IMR-90 (cell line): Measurements from ENCODE around the gene SDC4. TPM values are rescaled to one million over a fixed set of nuclear protein-coding genes. Genes with fewer than 3 reads are reported as not detected.
A peak's percentile ranks its signal among the peaks of the same experiment; 100 is the strongest.

Experiments
- ATAC-seq: fragments of 200-7000 bp; cut with Tn5 transposase; 2 replicates; pipeline ENCODE4 v1.9.1; 2020; ENCODE audit warnings: low read depth, mild to moderate bottlenecking, moderate library complexity
- BruUV-seq: library from RNA; stranded (reverse); fragments of 400-500 nt; replicated peaks from 2 replicates; lab custom pipeline; 2021; lab: Mats Ljungman, UMichigan
- CTCF ChIA-PET: fragments of 300-600 bp; formaldehyde crosslinking; extraction: SDS; loops from one replicate; lab custom pipeline; 2021; ENCODE audit warnings: antibody characterized with exemption; lab: Yijun Ruan, JAX
- POLR2A ChIA-PET: fragments of 300-600 bp; sonication (Branson Sonifier 250); formaldehyde crosslinking; loops from one replicate; lab custom pipeline; 2022; ENCODE audit warnings: antibody characterized with exemption; ENCODE audit not compliant: unreplicated experiment; lab: Charles Lee
- DNase-seq: peaks from one replicate; pipeline ENCODE4 v3.0.0; 2013
- H2AFZ ChIP-seq: replicated peaks from 2 replicates; pipeline ENCODE3; 2013; ENCODE audit warnings: low read length, mild to moderate bottlenecking; ENCODE audit not compliant: poor library complexity
- H2AK5ac ChIP-seq: 2 replicates; pipeline ENCODE4 v1.6.1; 2013; ENCODE audit warnings: low read depth, low read length, inconsistent platforms
- H2AK9ac ChIP-seq: replicated peaks from 2 replicates; pipeline ENCODE3; 2013; ENCODE audit warnings: mild to moderate bottlenecking, low read depth, low read length, moderate library complexity; ENCODE audit not compliant: poor library complexity
- H2BK120ac ChIP-seq: 2 replicates; pipeline ENCODE4 v1.6.1; 2013; ENCODE audit warnings: low read depth, low read length, inconsistent platforms
- H2BK15ac ChIP-seq: 3 replicates; pipeline ENCODE4 v1.6.1; 2013; ENCODE audit warnings: low read depth, low read length, inconsistent platforms
- H2BK20ac ChIP-seq: 2 replicates; pipeline ENCODE4 v1.6.1; 2013; ENCODE audit warnings: low read depth, mild to moderate bottlenecking, inconsistent platforms, low read length, moderate library complexity
- H2BK5ac ChIP-seq: 2 replicates; pipeline ENCODE4 v1.6.1; 2013; ENCODE audit warnings: mild to moderate bottlenecking, low read depth, low read length, inconsistent platforms; ENCODE audit not compliant: poor library complexity, severe bottlenecking
- H3K14ac ChIP-seq: replicated peaks from 2 replicates; pipeline ENCODE4 v1.6.1; 2013; ENCODE audit warnings: low read depth, low read length, inconsistent platforms
- H3K18ac ChIP-seq: 2 replicates; pipeline ENCODE4 v1.6.1; 2013; ENCODE audit warnings: low read depth, low read length, control low read depth
- H3K23ac ChIP-seq: 2 replicates; pipeline ENCODE4 v1.6.1; 2013; ENCODE audit warnings: low read depth, low read length, inconsistent platforms
- H3K27ac ChIP-seq: 2 replicates; pipeline ENCODE4 v1.5.1; 2013; ENCODE audit warnings: mild to moderate bottlenecking, control low read depth, low read length; ENCODE audit not compliant: insufficient read depth
- H3K27me3 ChIP-seq: 2 replicates; pipeline ENCODE4 v1.6.1; 2013; ENCODE audit warnings: low read length; ENCODE audit not compliant: control insufficient read depth, insufficient read depth
- H3K36me3 ChIP-seq: 2 replicates; pipeline ENCODE4 v1.6.1; 2013; ENCODE audit warnings: low read length, mixed read lengths; ENCODE audit not compliant: control insufficient read depth, insufficient read depth
- H3K4ac ChIP-seq: 2 replicates; pipeline ENCODE4 v1.6.1; 2013; ENCODE audit warnings: low read depth, low read length, inconsistent platforms
- H3K4me1 ChIP-seq: 2 replicates; pipeline ENCODE4 v1.6.1; 2013; ENCODE audit warnings: low read length, mixed read lengths; ENCODE audit not compliant: control insufficient read depth, insufficient read depth
- H3K4me2 ChIP-seq: 2 replicates; pipeline ENCODE4 v1.6.1; 2013; ENCODE audit warnings: low read depth, mild to moderate bottlenecking, control low read depth, low read length, moderate library complexity
- H3K4me3 ChIP-seq: 2 replicates; pipeline ENCODE4 v1.5.1; 2013; ENCODE audit warnings: low read depth, mild to moderate bottlenecking, control low read depth, low read length, moderate library complexity; ENCODE audit not compliant: insufficient read depth
- H3K56ac ChIP-seq: 2 replicates; pipeline ENCODE4 v1.6.1; 2013; ENCODE audit warnings: low read length, inconsistent platforms; ENCODE audit not compliant: insufficient read depth; ENCODE audit errors: extremely low read depth
- H3K79me1 ChIP-seq, 2 experiments: 2 replicates each; pipeline ENCODE4 v1.6.1; 2013; ENCODE audit warnings: low read length in 2 of 2, inconsistent platforms in 1 of 2, low read depth in 1 of 2
- H3K9ac ChIP-seq: 2 replicates; pipeline ENCODE4 v1.6.1; 2013; ENCODE audit warnings: low read depth, low read length, control low read depth
- H3K9me1 ChIP-seq: 2 replicates; pipeline ENCODE4 v1.6.1; 2013; ENCODE audit warnings: low read length, inconsistent platforms; ENCODE audit not compliant: insufficient read depth
- H3K9me3 ChIP-seq: 2 replicates; pipeline ENCODE4 v1.6.1; 2013; ENCODE audit warnings: low read length; ENCODE audit not compliant: control insufficient read depth, insufficient read depth
- H4K20me1 ChIP-seq: 2 replicates; pipeline ENCODE4 v1.6.1; 2013; ENCODE audit warnings: low read length, inconsistent platforms; ENCODE audit not compliant: insufficient read depth
- H4K5ac ChIP-seq: 2 replicates; pipeline ENCODE4 v1.6.1; 2013; ENCODE audit warnings: mild to moderate bottlenecking, low read depth, low read length, control low read depth
- H4K8ac ChIP-seq, 2 experiments: 2 replicates each; pipeline ENCODE4 v1.6.1; 2013; ENCODE audit warnings: low read depth in 2 of 2, low read length in 2 of 2, control low read depth in 1 of 2, inconsistent platforms in 1 of 2
- H4K91ac ChIP-seq: 2 replicates; pipeline ENCODE4 v1.6.1; 2013; ENCODE audit warnings: low read depth, low read length, inconsistent platforms; ENCODE audit not compliant: insufficient read depth
- BHLHE40 ChIP-seq: fragments of 150-350 bp; IDR thresholded peaks from 2 replicates; pipeline ENCODE4 v1.6.1; 2016; ENCODE audit warnings: mild to moderate bottlenecking, low read depth, low read length
- CEBPB ChIP-seq: IDR thresholded peaks from 2 replicates; pipeline ENCODE4 v1.6.1; 2012; ENCODE audit warnings: low read depth, low read length, improper control_type of control experiment
- CHD1 ChIP-seq: IDR thresholded peaks from 2 replicates; pipeline ENCODE4 v1.6.1; 2012; ENCODE audit warnings: low read depth, low read length, improper control_type of control experiment
- CTCF ChIP-seq: conservative IDR thresholded peaks from 2 replicates; pipeline ENCODE4 v1.5.1; 2012; ENCODE audit warnings: mild to moderate bottlenecking, low read depth, low read length, improper control_type of control experiment
- ELK1 ChIP-seq: fragments of 150-350 bp; IDR thresholded peaks from 2 replicates; pipeline ENCODE4 v1.6.1; 2016; ENCODE audit warnings: low read depth, mild to moderate bottlenecking, low read length, moderate library complexity, borderline replicate concordance
- FOS ChIP-seq: fragments of 150-350 bp; IDR thresholded peaks from 2 replicates; pipeline ENCODE4 v1.6.1; 2016; ENCODE audit warnings: low read depth, low read length
- MAFK ChIP-seq: IDR thresholded peaks from 2 replicates; pipeline ENCODE4 v1.6.1; 2012; ENCODE audit warnings: low read depth, low read length, improper control_type of control experiment
- MXI1 ChIP-seq: IDR thresholded peaks from 2 replicates; pipeline ENCODE4 v1.6.1; 2012; ENCODE audit warnings: low read depth, mild to moderate bottlenecking, low read length, moderate library complexity, borderline replicate concordance
- NFE2L2 ChIP-seq: fragments of 150-350 bp; IDR thresholded peaks from 2 replicates; pipeline ENCODE4 v1.6.1; 2016; ENCODE audit warnings: low read depth, mild to moderate bottlenecking, low read length
- POLR2A ChIP-seq: IDR thresholded peaks from 2 replicates; pipeline ENCODE4 v1.6.1; 2012; ENCODE audit warnings: mild to moderate bottlenecking, low read depth, low read length
- RAD21 ChIP-seq: IDR thresholded peaks from 2 replicates; pipeline ENCODE4 v1.6.1; 2012; ENCODE audit warnings: low read length, improper control_type of control experiment
- RCOR1 ChIP-seq: IDR thresholded peaks from 2 replicates; pipeline ENCODE4 v1.6.1; 2012; ENCODE audit warnings: mild to moderate bottlenecking, low read length, improper control_type of control experiment; ENCODE audit not compliant: insufficient replicate concordance
- RFX5 ChIP-seq: IDR thresholded peaks from 2 replicates; pipeline ENCODE4 v1.8.0; 2012; ENCODE audit warnings: low read depth, mild to moderate bottlenecking, low read length, moderate library complexity
- SMC3 ChIP-seq: fragments of 150-350 bp; IDR thresholded peaks from 2 replicates; pipeline ENCODE4 v1.6.1; 2016; ENCODE audit warnings: low read depth, mild to moderate bottlenecking, antibody characterized with exemption, low read length, moderate library complexity
- USF2 ChIP-seq: fragments of 150-350 bp; IDR thresholded peaks from 2 replicates; pipeline ENCODE4 v1.6.1; 2017; ENCODE audit warnings: mild to moderate bottlenecking, antibody characterized with exemption, low read length, low read depth
- WGBS, 2 experiments: methylation state at CpG; one replicate each; pipeline versions ENCODE4 v1.1.5 to v1.1.7; 2013; ENCODE audit warnings: missing lambda C conversion rate in 2 of 2; ENCODE audit not compliant: insufficient read length in 1 of 2; ENCODE audit errors: extremely low coverage in 2 of 2; 5-methylcytosine and 5-hydroxymethylcytosine counted together
- dilution Hi-C: fragments of 300-500 bp; cut with HindIII; formaldehyde crosslinking; loops from one replicate; pipeline ENCODE4 v1.14.3; 2018; ENCODE audit warnings: low sequenced_read_pairs; ENCODE audit not compliant: unreplicated experiment
- in situ Hi-C: fragments of 300-500 bp; cut with MboI; formaldehyde crosslinking; loops from 3 replicates; pipeline ENCODE4 v1.14.3; 2019; ENCODE audit warnings: low sequenced_read_pairs, inconsistent platforms, mixed read lengths
- intact Hi-C: fragments of 100-400 bp; cut with micrococcal nuclease; formaldehyde crosslinking; loops from 2 replicates; pipeline ENCODE4 v1.10.0; 2022
- polyA plus RNA-seq, 3 experiments: library from polyadenylated mRNA; depleted of rRNA; stranded (reverse); fragments of >200 nt; gene quantifications; 2 replicates each; pipeline ENCODE4 v1.2.3, GENCODE V29; 2012; ENCODE audit warnings: low replicate concordance in 1 of 3
- total RNA-seq: library from RNA; depleted of rRNA; stranded (reverse); fragments of >200 nt; gene quantifications from 2 replicates; pipeline ENCODE4 v1.2.3, GENCODE V29; 2012

SDC4 gene
- total and polyA plus RNA-seq, 2 of the 4 experiments (the other 2 are of a cell fraction): 203 to 265 TPM

- Histone ChIP-seq H3K36me3 (peaks cover 29% of the 10 kb centered on the region), H3K56ac (peak overlapping the region; percentile 84), H3K4me3 (peak overlapping the region; percentile 21; the same call in 1 of the 2 replicates), H4K20me1 (peaks cover 42% of the 10 kb centered on the region), H2AFZ (peak overlapping the region; percentile 76), H4K8ac (peak overlapping the region; percentile 73 to 78), H3K9ac (peak overlapping the region; percentile 71), H3K4me2 (peak overlapping the region; percentile 87), H2BK15ac (peak overlapping the region; percentile 99; the same call in 2 of the 3 replicates), H3K14ac (peak overlapping the region; percentile 93), H2BK20ac (peak overlapping the region; percentile 96), H4K91ac (peak overlapping the region; percentile 99), H3K9me1 (peaks cover 33% of the 10 kb centered on the region), H3K4me1 (peaks cover 55% of the 10 kb centered on the region), H2AK9ac (peak overlapping the region; percentile 91), H3K4ac (peak overlapping the region; percentile 99), H3K23ac (peak overlapping the region; percentile 98), H4K5ac (peak overlapping the region; percentile 65), H2BK5ac (peak overlapping the region; percentile 93), H2AK5ac (peak overlapping the region; percentile 97), H3K9me3 (no peaks in the 10 kb centered on the region), H3K79me1 (peaks cover 11 to 88% of the 10 kb centered on the region in 2 experiments), H2BK120ac (peak overlapping the region; percentile 95), H3K18ac (peak overlapping the region; percentile 71), H3K27ac (peak overlapping the region; percentile 92), H3K27me3 (no peaks in the 10 kb centered on the region)
- ChIA-PET CTCF (no interaction called here), POLR2A (interaction anchor here (1.6 to 1.9 kb wide), 2 partner anchors 8 to 428 kb away, joined by 4 to 5 read pairs; no protein-coding TSS in a partner anchor)
- ATAC-seq (0 out of 2 replicates have a peak, but pooled peaks have one; percentile 1), DNase-seq (no peak)
- BruUV-seq: no TSS peak
- in situ Hi-C loops: loop anchor here (25.0 kb wide), 1 partner anchor 569 kb away; the partner anchor contains the start of gene PLTP
- dilution Hi-C loops: no loop called here
- no CpG with 5 or more reads among the region's 6 CpGs for WGBS, 2 experiments
- intact Hi-C loops: no loop called here
- TF ChIP-seq MAFK (no peak), NFE2L2 (no peak), CHD1 (no peak), BHLHE40 (no peak), POLR2A (no peak), FOS (no peak), RFX5 (no peak), RCOR1 (no peak), ELK1 (no peak), SMC3 (no peak), MXI1 (no peak), USF2 (no peak), CTCF (no peak), RAD21 (no peak), CEBPB (no peak)
Observed at GRCh38 chr20:45343532-45344167, 4.6 kb downstream of the SDC4 start.
